Hepatocyte (in vitro differentiated cells): ENCODE data around the gene SH3RF1. TPM values are rescaled to one million over a fixed set of nuclear protein-coding genes. Genes with fewer than 3 reads are reported as not detected.

Experiments
- DNase-seq: peaks from one replicate; pipeline ENCODE4 v3.0.0-alpha.2; 2016; ENCODE audit warnings: low spot score
- H2AFZ ChIP-seq: fragments of 200-600 bp; sonication (generic); 2 replicates; pipeline ENCODE4 v1.6.0; 2016; ENCODE audit warnings: antibody characterized with exemption, mild to moderate bottlenecking
- H3K27ac ChIP-seq: fragments of 200-600 bp; sonication (generic); 2 replicates; pipeline ENCODE4 v1.5.1; 2016; ENCODE audit warnings: mild to moderate bottlenecking
- H3K27me3 ChIP-seq: fragments of 200-600 bp; sonication (generic); 2 replicates; pipeline ENCODE4 v1.6.1; 2016
- H3K36me3 ChIP-seq: fragments of 200-600 bp; sonication (generic); replicated peaks from 2 replicates; pipeline ENCODE4 v1.5.1; 2016; ENCODE audit warnings: low read depth; ENCODE audit not compliant: insufficient read depth
- H3K4me1 ChIP-seq: fragments of 200-600 bp; sonication (generic); 2 replicates; pipeline ENCODE4 v1.5.1; 2016; ENCODE audit warnings: mild to moderate bottlenecking, moderate library complexity; ENCODE audit not compliant: insufficient read depth
- H3K4me2 ChIP-seq: fragments of 200-600 bp; sonication (generic); 2 replicates; pipeline ENCODE4 v1.6.0; 2016
- H3K4me3 ChIP-seq: fragments of 200-600 bp; sonication (generic); 2 replicates; pipeline ENCODE4 v1.5.1; 2016; ENCODE audit warnings: mild to moderate bottlenecking
- H3K79me2 ChIP-seq: fragments of 200-600 bp; sonication (generic); 2 replicates; pipeline ENCODE4 v1.6.0; 2017; ENCODE audit warnings: mild to moderate bottlenecking
- H3K9me2 ChIP-seq: fragments of 200-600 bp; sonication (generic); replicated peaks from 2 replicates; pipeline ENCODE4 v1.6.0; 2017; ENCODE audit warnings: mild to moderate bottlenecking; ENCODE audit not compliant: insufficient read depth
- H3K9me3 ChIP-seq: fragments of 200-600 bp; sonication (generic); 2 replicates; pipeline ENCODE4 v1.5.1; 2016; ENCODE audit warnings: low read depth, mild to moderate bottlenecking
- H4K20me1 ChIP-seq: fragments of 200-600 bp; sonication (generic); 2 replicates; pipeline ENCODE4 v1.6.0; 2016; ENCODE audit warnings: mild to moderate bottlenecking; ENCODE audit not compliant: insufficient read depth, poor library complexity, severe bottlenecking
- CTCF ChIP-seq: fragments of 200-600 bp; sonication (generic); IDR thresholded peaks from 2 replicates; pipeline ENCODE4 v1.5.1; 2016; ENCODE audit warnings: antibody characterized with exemption, mild to moderate bottlenecking; ENCODE audit not compliant: poor library complexity
- EZH2 ChIP-seq: fragments of 200-600 bp; sonication (generic); IDR thresholded peaks from 2 replicates; pipeline ENCODE4 v1.6.1; 2016; ENCODE audit warnings: antibody characterized with exemption, mild to moderate bottlenecking, borderline replicate concordance
- EZH2phosphoT487 ChIP-seq: fragments of 200-600 bp; sonication (generic); IDR thresholded peaks from one replicate; pipeline ENCODE4 v1.6.1; 2018; ENCODE audit warnings: antibody characterized with exemption, mild to moderate bottlenecking, low read depth, moderate library complexity; ENCODE audit not compliant: unreplicated experiment, severe bottlenecking
- WGBS: methylation state at CpG from one replicate; pipeline ENCODE4 v1.1.6; 2016; ENCODE audit warnings: low lambda C conversion rate; ENCODE audit errors: missing lambda C conversion rate; 5-methylcytosine and 5-hydroxymethylcytosine counted together
- polyA plus RNA-seq: library from polyadenylated mRNA; unstranded; fragments of >200 nt; fragmentation: Nextera tagmentation; extraction: Ambion mirVana; gene quantifications from 2 replicates; pipeline ENCODE4 v1.2.1, GENCODE V29; 2016
- total RNA-seq: library from RNA; depleted of rRNA; stranded (reverse); fragments of >200 nt; gene quantifications from 2 replicates; pipeline ENCODE4 v1.2.3, GENCODE V29; 2014

Gene SH3RF1
- total and polyA plus RNA-seq, 2 experiments from 2014 or later, result 15.5 to 16.4 TPM

DNA sequence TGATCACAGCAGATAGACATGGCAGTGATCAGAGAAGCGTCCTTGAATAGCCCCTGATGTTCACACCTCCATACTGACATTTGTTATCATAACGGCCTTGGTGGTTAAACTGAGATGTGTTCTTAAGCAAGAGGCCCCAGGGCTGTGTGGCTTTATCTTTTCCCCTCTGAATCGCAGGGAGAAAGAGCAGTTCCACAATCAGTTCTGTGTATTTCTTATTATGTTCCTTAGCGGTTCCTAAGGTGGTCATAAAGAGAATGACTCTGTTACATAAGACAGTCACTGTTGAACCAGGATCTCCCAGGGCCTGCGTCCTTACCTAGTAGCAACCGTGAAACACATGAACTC is 207.9 kb downstream of the SH3RF1 start:
- WGBS, result 39% methylated on average over 6 of the region's 6 CpGs
- Histone ChIP-seq H3K27ac (peak overlapping the region; percentile 24), H3K36me3 (no peaks in the 10 kb centered on the region), H3K4me2 (peak overlapping the region; percentile 63), H3K4me3 (no peak overlapping the region), H3K9me3 (no peaks in the 10 kb centered on the region), H3K9me2 (no peaks in the 10 kb centered on the region), H3K27me3 (no peaks in the 10 kb centered on the region), H3K4me1 (peaks cover 27% of the 10 kb centered on the region), H4K20me1 (no peaks in the 10 kb centered on the region), H3K79me2 (no peaks in the 10 kb centered on the region), H2AFZ (no peak overlapping the region)
- TF ChIP-seq CTCF, result no peak
- TF ChIP-seq EZH2, result no peak
- no peak for TF ChIP-seq EZH2phosphoT487
- DNase-seq, result peak; percentile 44

- TF ChIP-seq EZH2phosphoT487, result no peak
- no peak for TF ChIP-seq CTCF
- TF ChIP-seq EZH2, result no peak
- no peaks in the 10 kb centered on the region for H3K9me2 ChIP-seq
These were observed 209.4 kb downstream of the SH3RF1 start for GRCh38 chr4:169061386-169061785.

DNA sequence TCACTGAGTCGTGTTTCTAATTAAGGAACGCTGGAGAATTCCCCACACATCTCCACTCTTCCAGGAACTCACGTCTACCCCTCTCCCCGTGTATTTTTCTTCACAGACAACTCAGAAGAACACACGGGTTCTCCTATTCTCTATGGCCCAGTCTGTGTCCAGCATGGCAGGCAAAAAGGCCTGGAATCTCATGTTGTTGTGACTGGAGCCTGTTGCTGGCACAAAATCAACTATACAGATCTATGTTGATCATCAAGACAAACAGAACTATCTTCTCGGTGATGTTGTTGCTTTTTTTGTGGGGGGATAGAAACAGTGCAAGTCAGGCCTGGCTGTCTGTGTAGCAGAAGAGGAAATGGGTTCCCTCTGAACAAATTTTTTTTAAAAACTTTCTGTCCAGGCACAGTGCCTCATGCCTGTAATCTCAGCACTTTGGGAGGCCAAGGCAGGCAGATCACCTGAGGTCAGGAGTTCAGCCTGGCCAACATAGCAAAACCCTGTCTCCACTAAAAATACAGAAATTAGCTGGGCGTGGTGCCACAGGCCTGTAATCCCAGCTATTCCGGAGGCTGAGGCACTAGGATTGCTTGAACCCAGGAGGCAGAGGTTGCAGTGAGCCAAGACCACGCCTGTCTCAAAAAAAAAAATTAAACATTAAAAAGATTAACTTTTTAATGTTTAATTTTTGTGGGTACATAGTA is 210.2 kb downstream of the SH3RF1 start:
- Histone ChIP-seq H2AFZ (no peak overlapping the region), H4K20me1 (no peaks in the 10 kb centered on the region), H3K27ac (no peak overlapping the region), H3K4me1 (peaks cover 27% of the 10 kb centered on the region), H3K27me3 (no peaks in the 10 kb centered on the region), H3K79me2 (no peaks in the 10 kb centered on the region), H3K9me2 (no peaks in the 10 kb centered on the region), H3K4me3 (no peak overlapping the region), H3K4me2 (no peak overlapping the region), H3K36me3 (no peaks in the 10 kb centered on the region), H3K9me3 (no peaks in the 10 kb centered on the region)
- no peak for DNase-seq
- whole genome bisulfite sequencing, result 71% methylated on average over 9 of the region's 9 CpGs
- TF ChIP-seq EZH2phosphoT487, result no peak
- TF ChIP-seq EZH2, result no peak
- TF ChIP-seq CTCF, result no peak

More at GRCh38 chr4:169061386-169061785, 209.4 kb downstream of the SH3RF1 start:
- no peak for DNase-seq
- Histone ChIP-seq H3K27ac (no peak overlapping the region), H3K36me3 (no peaks in the 10 kb centered on the region), H3K4me3 (no peak overlapping the region), H3K4me2 (no peak overlapping the region), H3K9me3 (no peaks in the 10 kb centered on the region), H2AFZ (no peak overlapping the region), H4K20me1 (no peaks in the 10 kb centered on the region), H3K79me2 (no peaks in the 10 kb centered on the region), H3K4me1 (peaks cover 27% of the 10 kb centered on the region), H3K27me3 (no peaks in the 10 kb centered on the region)
- 97% methylated on average over 3 of the region's 3 CpGs for whole genome bisulfite sequencing
